Natural killer cell (primary cell): ENCODE data around the gene GTF3C1. TPM values are rescaled to one million over a fixed set of nuclear protein-coding genes. Genes with fewer than 3 reads are reported as not detected.

ENCODE experiments used
- ATAC-seq, 3 donors: fragments of 150-1000 bp in 2 of 3; fragments of 200-7000 bp in 1 of 3; cut with Tn5 transposase; 1 replicate in 1 of 3; 2 replicates in 2 of 3; pipeline ENCODE4 v1.10.0; 2021; ENCODE audit warnings: mild to moderate bottlenecking in 2 of 3, moderate library complexity in 2 of 3
- DNase-seq, 2 donors: peaks; one replicate each; pipeline versions ENCODE4 v3.0.0 to v3.0.0-alpha.2; 2013 to 2021; ENCODE audit warnings: mixed read lengths in 1 of 2
- H3K27ac ChIP-seq: one replicate; pipeline ENCODE4 v1.5.1; 2013; ENCODE audit warnings: mild to moderate bottlenecking, low read length
- H3K27me3 ChIP-seq: one replicate; pipeline ENCODE4 v1.6.1; 2013; ENCODE audit warnings: low read length; ENCODE audit not compliant: control insufficient read depth, insufficient read depth
- H3K36me3 ChIP-seq: one replicate; pipeline ENCODE4 v1.6.1; 2013; ENCODE audit warnings: low read length; ENCODE audit not compliant: control insufficient read depth, insufficient read depth
- H3K4me1 ChIP-seq: one replicate; pipeline ENCODE4 v1.6.1; 2013; ENCODE audit warnings: low read length; ENCODE audit not compliant: control insufficient read depth, insufficient read depth
- H3K4me3 ChIP-seq: one replicate; pipeline ENCODE4 v1.5.1; 2013; ENCODE audit warnings: low read length
- H3K9me3 ChIP-seq: one replicate; pipeline ENCODE4 v1.6.1; 2013; ENCODE audit warnings: low read length; ENCODE audit not compliant: control insufficient read depth, insufficient read depth
- H3K27ac Mint-ChIP-seq, 2 donors: one replicate each; pipeline ENCODE4 v1.8.0; 2022; ENCODE audit warnings: mild to moderate bottlenecking in 2 of 2, mixed read lengths in 2 of 2, moderate library complexity in 1 of 2
- H3K27me3 Mint-ChIP-seq, 2 donors: one replicate each; pipeline ENCODE4 v1.8.0; 2022; ENCODE audit warnings: low read depth in 2 of 2, mixed read lengths in 2 of 2
- H3K36me3 Mint-ChIP-seq: one replicate; pipeline ENCODE4 v1.8.0; 2022; ENCODE audit warnings: mixed read lengths
- H3K4me1 Mint-ChIP-seq, 2 donors: one replicate each; pipeline ENCODE4 v1.8.0; 2022; ENCODE audit warnings: mixed read lengths in 2 of 2
- H3K4me3 Mint-ChIP-seq: one replicate; pipeline ENCODE4 v1.8.0; 2022; ENCODE audit warnings: mild to moderate bottlenecking, moderate library complexity, mixed read lengths
- H3K9me3 Mint-ChIP-seq, 2 donors: one replicate each; pipeline ENCODE4 v1.8.0; 2022; ENCODE audit warnings: mixed read lengths in 2 of 2
- CTCF ChIP-seq: fragments of 200-600 bp; IDR thresholded peaks from one replicate; pipeline ENCODE4 v1.8.0; 2022; ENCODE audit warnings: antibody characterized with exemption
- WGBS: methylation state at CpG from one replicate; pipeline ENCODE4 v1.1.7; 2013; ENCODE audit warnings: missing lambda C conversion rate; ENCODE audit not compliant: insufficient coverage; 5-methylcytosine and 5-hydroxymethylcytosine counted together
- intact Hi-C: fragments of 100-400 bp; cut with micrococcal nuclease; formaldehyde crosslinking; loops from one replicate; pipeline ENCODE4 v1.14.2; 2022
- total RNA-seq, 4 donors: library from RNA; stranded (reverse); fragments of 120-200 nt in 1 of 4; gene quantifications; one replicate each; pipeline versions ENCODE4 v1.2.3 to v1.2.4, GENCODE V29; 2013 to 2022

The GTF3C1 gene
- total RNA-seq, 3 donors from 2014 or later (not counting 1 experiment from before 2014, with no cell fraction given): 111 to 160 (median 125) TPM

- peaks cover 7% of the 10 kb centered on the region for H3K36me3 Mint-ChIP-seq
- TF ChIP-seq CTCF: no peak
- H3K9me3 Mint-ChIP-seq: no peaks in the 10 kb centered on the region
- H3K27me3 Mint-ChIP-seq: no peaks in the 10 kb centered on the region
- Histone ChIP-seq H3K27ac (no peak overlapping the region), H3K36me3 (peaks cover 54% of the 10 kb centered on the region), H3K9me3 (no peaks in the 10 kb centered on the region), H3K4me1 (peaks cover 76% of the 10 kb centered on the region), H3K4me3 (no peak overlapping the region), H3K27me3 (no peaks in the 10 kb centered on the region)
- no peak for DNase-seq
- H3K4me1 Mint-ChIP-seq: peaks cover 47 to 76% of the 10 kb centered on the region in 2 donors
- intact Hi-C loops: no loop called here
- 92% methylated on average over 16 of the region's 16 CpGs for WGBS
- ATAC-seq: no peak
- H3K4me3 Mint-ChIP-seq: peak overlapping the region; percentile 28
- H3K27ac Mint-ChIP-seq: peak overlapping the region; percentile 72 to 96
These were observed 88.1 kb downstream of the GTF3C1 start for GRCh38 chr16:27461483-27462171.

GRCh38 chr16:27460663-27461482 lies 88.8 kb downstream of the GTF3C1 start:
- no peak overlapping the region for H3K4me3 ChIP-seq
- Mint-ChIP-seq H3K27ac (peak overlapping the region; percentile 72 to 96), H3K4me1 (peaks cover 44 to 74% of the 10 kb centered on the region in 2 donors), H3K36me3 (no peaks in the 10 kb centered on the region), H3K27me3 (no peaks in the 10 kb centered on the region), H3K9me3 (no peaks in the 10 kb centered on the region), H3K4me3 (peak overlapping the region; percentile 28)
- WGBS: 93% methylated on average over 20 of the region's 20 CpGs
- H3K4me1 ChIP-seq: peaks cover 82% of the 10 kb centered on the region
- no peaks in the 10 kb centered on the region for H3K9me3 ChIP-seq
- ATAC-seq (no peak), DNase-seq (no peak)
- H3K27me3 ChIP-seq: no peaks in the 10 kb centered on the region
- H3K36me3 ChIP-seq: peaks cover 51% of the 10 kb centered on the region
- H3K27ac ChIP-seq: no peak overlapping the region
- no peak for TF ChIP-seq CTCF
- intact Hi-C loops: no loop called here

- intact Hi-C loops: no loop called here
- H3K27ac Mint-ChIP-seq: peak overlapping the region; percentile 80 to 81
- no peaks in the 10 kb centered on the region for H3K9me3 Mint-ChIP-seq
- H3K4me3 Mint-ChIP-seq: no peak overlapping the region
- H3K36me3 Mint-ChIP-seq: no peaks in the 10 kb centered on the region
- peaks cover 82% of the 10 kb centered on the region for H3K4me1 ChIP-seq
- ATAC-seq (no peak), DNase-seq (no peak)
- TF ChIP-seq CTCF: no peak
- WGBS: 83% methylated on average over 4 of the region's 4 CpGs
- no peaks in the 10 kb centered on the region for H3K9me3 ChIP-seq
- H3K4me3 ChIP-seq: no peak overlapping the region
- peaks cover 43 to 72% of the 10 kb centered on the region in 2 donors for H3K4me1 Mint-ChIP-seq
- H3K27me3 ChIP-seq: no peaks in the 10 kb centered on the region
- H3K27ac ChIP-seq: peak overlapping the region; percentile 42
- peaks cover 51% of the 10 kb centered on the region for H3K36me3 ChIP-seq
- H3K27me3 Mint-ChIP-seq: no peaks in the 10 kb centered on the region
These were observed 89.5 kb downstream of the GTF3C1 start for GRCh38 chr16:27460213-27460612.
